HG03378 (cell line): ENCODE data around the gene GALT.

Source experiments
- ATAC-seq: cut with Tn5 transposase; IDR thresholded peaks from one replicate; pipeline ENCODE4 v1.9.1; 2021; ENCODE audit warnings: mild to moderate bottlenecking, moderate library complexity; ENCODE audit not compliant: unreplicated experiment

The GALT gene

GRCh38 chr9:34651321-34651720, 4.8 kb downstream of the GALT start:
- no peak for ATAC-seq

DNA sequence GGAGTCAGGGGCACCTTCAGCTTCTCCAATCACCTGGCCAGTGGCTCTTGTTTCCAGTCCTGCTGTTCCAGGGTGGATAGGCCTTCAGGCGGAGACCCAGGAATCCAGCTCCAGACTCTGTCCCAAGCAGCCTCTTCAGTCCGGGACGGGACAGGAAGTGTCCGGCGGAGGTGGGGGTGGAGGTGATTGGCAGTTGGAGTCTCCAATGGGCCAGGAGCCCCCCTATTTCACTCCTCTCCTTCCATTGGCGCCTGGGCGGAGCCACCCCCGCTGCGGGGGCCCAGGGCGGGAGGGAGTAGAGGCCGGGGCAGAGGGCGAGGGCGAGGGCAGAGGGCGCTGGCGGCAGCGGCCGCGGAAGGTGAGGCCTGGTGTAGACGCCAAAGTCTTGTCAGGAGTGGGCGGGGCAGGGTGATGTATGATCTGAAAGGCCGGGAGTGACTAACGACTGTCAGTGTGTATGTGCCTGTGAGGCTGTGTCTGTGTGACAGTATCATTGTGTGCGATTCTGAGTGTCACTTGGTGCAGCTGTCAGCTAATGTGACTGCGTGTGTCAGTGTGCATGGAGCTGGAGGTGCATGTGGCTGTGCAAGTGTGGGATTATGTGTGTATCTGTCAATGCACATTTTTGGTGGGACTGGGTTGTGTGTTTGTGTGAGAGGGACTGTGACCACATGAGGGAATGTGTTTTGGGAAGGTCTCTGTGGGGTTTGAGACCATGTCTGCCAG, 5.6 kb downstream of the GALT start, which contains the start of gene IL11RA:
IL11RA (plus strand) TSS at position 310 of the 726 bp plus-strand sequence. CDS start 3,033 bp downstream, outside the sequence.
- ATAC-seq, result no peak

DNA sequence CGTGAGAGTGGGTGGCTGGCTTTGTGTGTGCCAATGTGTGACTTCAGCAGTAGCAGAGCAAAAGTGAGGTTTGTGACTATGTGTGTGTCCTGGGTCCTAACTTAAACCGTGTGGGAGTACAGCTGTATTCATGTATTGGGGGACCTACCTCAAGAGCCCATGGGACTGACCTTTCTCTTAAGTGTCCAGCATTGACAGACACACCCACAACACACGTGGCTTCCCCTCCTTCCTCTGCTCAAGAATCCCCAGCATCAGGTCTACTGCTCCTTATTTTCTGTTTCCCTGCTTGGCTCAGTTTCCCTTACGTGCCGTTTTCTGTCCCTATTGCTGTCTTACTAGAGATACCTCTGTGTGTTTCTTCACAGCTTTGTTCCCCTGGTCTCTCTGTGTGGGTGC, 6.1 kb downstream of the GALT start:
- no peak for ATAC-seq

GRCh38 chr9:34653151-34654072, 6.9 kb downstream of the GALT start:
- no peak for ATAC-seq

DNA sequence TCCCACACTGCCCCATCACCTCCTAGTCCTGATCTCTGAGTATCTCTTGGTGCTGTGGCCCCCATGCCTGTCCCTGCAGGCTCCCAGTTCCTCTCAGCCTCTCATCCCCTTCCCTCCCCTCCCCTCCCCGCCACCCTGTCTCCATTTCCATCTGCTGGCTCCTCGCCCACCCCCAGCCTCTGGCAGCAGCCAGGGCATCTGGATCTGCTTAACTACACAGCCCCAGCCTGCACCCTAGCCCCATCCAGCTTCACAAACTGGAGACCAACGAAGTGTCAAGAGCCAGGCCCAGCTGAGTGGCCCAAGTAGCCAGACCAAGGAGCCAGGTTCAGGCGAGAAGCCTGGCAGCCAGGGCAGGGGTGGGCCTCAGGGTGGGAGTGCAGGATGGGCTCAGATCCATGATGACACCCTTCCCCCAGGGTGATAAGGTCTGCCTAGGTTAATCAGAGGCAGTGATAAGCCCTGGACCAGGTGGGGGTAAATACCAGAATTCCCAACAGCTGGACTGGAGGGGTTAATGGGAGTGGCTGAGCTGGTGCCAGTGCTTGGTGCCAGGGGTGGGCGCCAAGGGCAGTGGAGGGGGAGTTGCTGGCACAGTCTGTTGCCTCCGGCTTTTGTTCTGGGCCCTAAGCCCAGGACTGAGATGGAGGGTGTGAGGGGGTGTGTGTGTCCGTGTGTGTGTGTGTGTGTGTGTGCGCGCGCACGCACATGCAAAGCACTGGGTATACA, 8.0 kb downstream of the GALT start:
- ATAC-seq, result no peak

- ATAC-seq, result no peak
Measured at GRCh38 chr9:34655394-34655793, 8.9 kb downstream of the GALT start.

DNA sequence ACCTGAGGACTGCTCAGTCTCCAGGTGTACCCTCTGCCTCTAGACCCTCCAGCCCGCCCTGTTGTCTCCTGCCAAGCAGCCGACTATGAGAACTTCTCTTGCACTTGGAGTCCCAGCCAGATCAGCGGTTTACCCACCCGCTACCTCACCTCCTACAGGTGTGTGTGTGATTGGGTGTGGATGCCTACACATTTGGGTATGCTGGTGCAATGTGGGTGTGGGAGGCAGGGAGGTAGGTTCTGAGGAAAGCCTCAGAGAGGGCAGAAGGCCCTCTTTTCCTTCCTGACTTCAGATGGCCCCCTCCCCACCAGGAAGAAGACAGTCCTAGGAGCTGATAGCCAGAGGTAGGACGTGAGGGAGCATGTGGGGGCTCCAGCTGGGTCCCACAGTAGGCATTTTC, 10.5 kb downstream of the GALT start:
- no peak for ATAC-seq

- ATAC-seq, result no peak
Measured at GRCh38 chr9:34658461-34658860, 12.0 kb downstream of the GALT start.

- no peak for ATAC-seq
Measured at GRCh38 chr9:34659592-34660253, 13.2 kb downstream of the GALT start.

DNA sequence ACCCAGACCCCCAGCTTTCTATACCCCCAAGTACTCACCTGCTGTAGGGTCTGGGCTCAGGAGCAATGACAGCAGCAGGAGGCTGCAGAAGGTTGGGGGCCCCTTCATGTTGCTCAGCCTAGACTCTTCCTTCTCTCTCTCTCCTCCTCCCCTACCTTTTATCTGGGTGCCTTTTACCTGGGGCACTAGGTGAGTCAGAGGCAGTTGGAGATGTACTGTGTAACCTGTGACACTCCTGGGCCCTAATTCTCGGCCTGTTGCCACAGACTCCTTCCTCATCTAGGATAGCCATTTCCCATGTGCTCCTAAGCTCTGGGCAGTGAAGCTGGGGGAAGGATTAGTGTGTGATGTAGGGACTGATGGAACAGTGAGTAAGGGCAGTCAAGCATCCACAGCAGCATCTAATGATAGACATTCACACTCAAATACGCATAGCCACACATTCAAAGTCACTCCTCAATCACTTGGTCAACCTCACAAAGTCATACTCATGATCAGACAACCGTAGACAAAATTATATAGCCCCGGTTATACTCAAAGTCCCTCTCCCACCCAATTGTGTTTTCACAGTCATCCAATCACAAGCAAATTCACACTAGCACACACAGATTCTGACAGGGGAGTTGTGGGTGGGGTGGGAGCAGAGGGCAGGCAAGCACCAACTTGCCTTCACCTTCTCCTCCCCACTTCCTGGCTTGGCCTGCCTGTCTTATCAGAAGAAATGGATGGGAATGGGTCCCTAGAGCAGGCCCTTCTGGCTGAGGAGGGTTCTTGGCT, 16.2 kb downstream of the GALT start, which contains the start of gene CCL27:
CCL27 (minus strand) TSS at position 132 of the 777 bp plus-strand sequence; CDS start at position 108, 24 bp downstream.
- ATAC-seq, result no peak

DNA sequence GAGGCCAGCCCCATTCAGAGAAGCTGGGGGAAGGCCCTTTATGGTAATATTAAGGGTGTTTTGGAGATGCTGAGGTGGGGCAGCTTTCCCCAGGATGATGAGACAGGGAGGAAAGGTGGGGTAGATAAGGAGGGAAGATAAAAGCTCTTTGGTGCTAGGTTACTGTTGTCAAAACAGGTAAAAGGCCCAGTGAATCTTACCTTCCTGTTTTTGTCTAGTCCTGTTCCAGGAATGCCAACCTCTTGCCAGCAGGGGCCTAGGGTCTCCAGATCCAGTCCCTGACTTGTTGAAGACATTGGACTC, 16.8 kb downstream of the GALT start:
- no peak for ATAC-seq

DNA sequence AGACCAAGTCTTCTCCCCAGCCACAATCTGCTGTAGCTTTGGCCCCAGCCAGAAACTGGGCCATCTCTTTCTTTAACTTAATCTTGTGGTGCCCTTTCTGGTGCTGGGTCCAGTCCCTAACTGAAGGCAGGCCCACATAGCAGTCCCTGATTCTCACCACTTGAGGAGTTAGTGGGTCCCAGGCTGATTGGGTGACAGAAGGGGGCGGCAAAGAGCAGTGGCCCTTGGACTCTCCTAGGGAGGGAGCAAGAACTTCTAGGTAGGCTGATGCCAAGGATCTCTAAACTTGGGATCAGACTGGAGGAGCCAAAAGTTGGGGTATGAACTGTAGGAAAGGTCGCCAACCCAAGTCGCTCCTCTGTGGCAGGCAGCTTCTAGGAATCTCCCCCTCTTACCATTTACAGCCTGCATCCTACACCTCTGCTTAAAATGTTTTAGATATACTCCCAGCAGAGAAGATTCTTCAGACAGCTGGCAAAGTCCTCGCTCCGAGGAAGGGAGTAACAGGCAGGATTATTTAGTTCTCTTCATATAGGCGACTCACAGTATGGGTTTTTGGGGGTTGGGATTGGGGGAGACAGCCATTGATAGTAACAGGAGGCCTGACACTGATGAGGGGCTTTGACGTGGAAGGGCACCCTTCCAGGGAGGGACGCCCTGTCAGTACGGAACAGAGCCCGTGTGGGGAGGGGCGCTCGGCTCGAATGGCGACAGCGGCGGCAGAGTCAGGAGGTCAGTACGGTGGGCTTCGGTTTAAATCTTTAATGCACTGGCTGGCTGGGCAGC, 18.0 kb downstream of the GALT start:
- ATAC-seq, result no peak

DNA sequence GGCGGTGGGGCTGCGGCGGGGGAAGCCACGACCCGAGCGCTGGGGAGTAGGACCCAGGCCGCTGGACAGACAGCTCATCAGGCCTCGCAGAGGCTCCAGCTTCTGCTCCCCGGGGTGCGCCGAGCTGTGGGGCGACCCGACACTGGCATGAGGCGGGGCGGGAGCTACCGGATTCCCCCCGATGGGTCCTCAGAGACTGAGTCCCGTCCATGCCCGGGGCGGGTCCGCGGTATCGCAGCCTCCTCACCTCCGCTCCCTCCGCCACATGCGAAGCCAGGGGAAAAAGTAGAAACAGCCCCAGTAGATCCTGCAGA, 18.5 kb downstream of the GALT start:
- no peak for ATAC-seq

GRCh38 chr9:34665381-34666250, 19.1 kb downstream of the GALT start:
- peak; percentile 69 for ATAC-seq

GRCh38 chr9:34669809-34670562, 23.5 kb downstream of the GALT start:
- no peak for ATAC-seq

DNA sequence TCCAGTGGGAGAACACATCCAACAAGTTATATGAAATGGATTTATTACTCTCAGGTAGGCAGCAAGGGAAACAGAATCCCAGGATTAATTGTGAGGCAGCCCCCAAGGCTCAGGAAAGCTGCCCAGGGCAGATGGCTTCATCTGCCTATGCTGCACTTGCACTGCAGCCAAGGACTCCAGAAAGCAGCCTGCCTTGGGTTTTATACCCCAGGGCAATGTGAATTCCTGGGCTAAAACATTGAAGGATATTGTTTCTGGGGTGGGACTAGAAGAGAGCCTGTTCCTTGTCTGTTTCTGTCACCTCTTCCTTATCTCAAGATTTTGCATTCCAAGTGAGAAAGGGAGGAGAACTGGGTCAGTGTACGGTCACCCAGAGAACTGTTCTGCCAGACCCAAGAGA, 24.8 kb downstream of the GALT start:
- no peak for ATAC-seq

DNA sequence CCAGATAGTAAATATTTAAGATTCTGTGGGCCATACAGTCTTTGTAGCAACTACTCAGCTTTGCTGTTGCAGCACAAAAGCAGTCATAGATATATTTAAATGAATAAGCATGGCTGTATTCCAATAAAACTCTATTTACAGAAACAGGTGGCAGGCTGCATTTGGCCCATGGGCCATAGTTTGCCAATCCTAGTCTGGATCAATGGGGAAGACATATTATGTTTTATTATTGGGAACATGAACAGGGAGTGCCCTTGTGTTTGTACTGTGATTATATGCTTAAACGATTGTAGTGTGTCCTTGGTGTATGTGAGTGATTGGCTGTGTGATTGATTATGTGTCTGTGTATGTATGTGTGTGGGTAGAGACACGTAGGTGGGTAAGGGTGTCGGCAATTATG, 28.0 kb downstream of the GALT start:
- no peak for ATAC-seq
